Aorta (tissue), 5 donors: ENCODE measurements around the gene GRM5. TPM values are rescaled to one million over a fixed set of nuclear protein-coding genes. Genes with fewer than 3 reads are reported as not detected.
"Not testable (repeated sequence)": the region's sequence is repeated elsewhere in the genome, so short reads cannot be mapped to it uniquely, and the experiment has no call there.

Source experiments
- ATAC-seq: fragments of 200-7000 bp; cut with Tn5 transposase; one replicate; pipeline ENCODE4 v1.9.1; 2022; ENCODE audit warnings: moderate library complexity; ENCODE audit not compliant: low FRiP score
- DNase-seq, 2 donors: peaks; one replicate each; pipeline ENCODE4 v3.0.0-alpha.2; 2020
- H3K27ac ChIP-seq, 2 donors: one replicate each; pipeline ENCODE4 v1.5.1; 2013; ENCODE audit warnings: low read length in 2 of 2, mild to moderate bottlenecking in 2 of 2, moderate library complexity in 2 of 2, control low read depth in 1 of 2, inconsistent platforms in 1 of 2, low read depth in 1 of 2
- H3K27me3 ChIP-seq, 2 donors: one replicate each; pipeline ENCODE4 v1.6.1; 2013; ENCODE audit warnings: control low read depth in 1 of 2, low read length in 1 of 2, mild to moderate bottlenecking in 1 of 2, moderate library complexity in 1 of 2; ENCODE audit not compliant: insufficient read depth in 2 of 2, control insufficient read depth in 1 of 2
- H3K36me3 ChIP-seq, 2 donors: one replicate each; pipeline ENCODE4 v1.6.1; 2013; ENCODE audit warnings: control low read depth in 1 of 2, low read length in 1 of 2, mild to moderate bottlenecking in 1 of 2; ENCODE audit not compliant: insufficient read depth in 2 of 2, control insufficient read depth in 1 of 2
- H3K4me1 ChIP-seq, 2 donors: one replicate each; pipeline ENCODE4 v1.6.1; 2013; ENCODE audit warnings: low read length in 2 of 2, control low read depth in 1 of 2, mild to moderate bottlenecking in 1 of 2, moderate library complexity in 1 of 2; ENCODE audit not compliant: insufficient read depth in 2 of 2, control insufficient read depth in 1 of 2
- H3K4me3 ChIP-seq, 2 donors: one replicate each; pipeline ENCODE4 v1.5.1; 2013; ENCODE audit warnings: low read length in 2 of 2, control low read depth in 1 of 2, mild to moderate bottlenecking in 1 of 2
- H3K9me3 ChIP-seq: one replicate; pipeline ENCODE4 v1.6.1; 2013; ENCODE audit warnings: mild to moderate bottlenecking, low read length; ENCODE audit not compliant: control insufficient read depth
- WGBS, 2 donors: extraction: QIAGEN DNeasy Blood & Tissue Kit; methylation state at CpG; one replicate each; pipeline ENCODE4 v1.1.7; 2013; 5-methylcytosine and 5-hydroxymethylcytosine counted together
- intact Hi-C, 2 donors: fragments of 100-400 bp; cut with DNase I; formaldehyde crosslinking; loops; one replicate each; pipeline versions ENCODE4 v1.14.2 to v1.15.0; 2022
- polyA plus RNA-seq, 2 donors: library from polyadenylated mRNA; stranded (reverse); fragments of 200-250 nt; gene quantifications; one replicate each; pipeline ENCODE4 v1.2.3, GENCODE V29; 2013
- total RNA-seq, 2 donors: library from RNA; stranded (reverse); fragmentation: NEBNext Ultra II Directional; extraction: Animal tissue kit (Norgen Biotek cat#: 25700); gene quantifications; one replicate each; pipeline ENCODE4 v1.2.1, GENCODE V29; 2021
- donor health status: healthy with polysubstance abuse.
- donor health status: Bipolar disorder and iron deficiency.
- donor health status: DM: no; HTN: no; CAD: no.
- donor health status: DM: no; HTN: no; CAD: no.
- donor health status: DM: yes; HTN: yes; CAD: no.

GRM5 gene
- total and polyA plus RNA-seq, 4 donors = 0.31 to 4.3 (median 3.4) TPM; not detected in 1

GRCh38 chr11:88835709-88836108, 230.1 kb downstream of the GRM5 start:
- H3K4me3 ChIP-seq, H3K27ac ChIP-seq, DNase-seq, H3K9me3 ChIP-seq, H3K36me3 ChIP-seq, intact Hi-C loops, H3K27me3 ChIP-seq, ATAC-seq, H3K4me1 ChIP-seq: not testable (repeated sequence)
- 73 to 74% methylated on average over 2 of the region's 2 CpGs for WGBS, 2 donors

- no peaks in the 10 kb centered on the region for H3K4me1 ChIP-seq
- no peak overlapping the region for H3K27ac ChIP-seq
- no peak for ATAC-seq
- H3K36me3 ChIP-seq = no peaks in the 10 kb centered on the region
- no peaks in the 10 kb centered on the region for H3K9me3 ChIP-seq
- no peaks in the 10 kb centered on the region for H3K27me3 ChIP-seq
- intact Hi-C loops = no loop called here
- no peak overlapping the region for H3K4me3 ChIP-seq
- WGBS, 2 donors = 80 to 82% methylated on average over 3 of the region's 3 CpGs
- DNase-seq = peak in 1 of 2 donors; percentile 26
These were observed 234.4 kb downstream of the GRM5 start for GRCh38 chr11:88831303-88831890.

- no peaks in the 10 kb centered on the region for H3K36me3 ChIP-seq
- no peak overlapping the region for H3K27ac ChIP-seq
- DNase-seq (no peak), ATAC-seq (no peak)
- no peaks in the 10 kb centered on the region for H3K9me3 ChIP-seq
- WGBS, 2 donors = 4 to 15% methylated on average over 3 of the region's 3 CpGs
- no peak overlapping the region for H3K4me3 ChIP-seq
- intact Hi-C loops = no loop called here
- H3K4me1 ChIP-seq = no peaks in the 10 kb centered on the region
- no peaks in the 10 kb centered on the region for H3K27me3 ChIP-seq
These were observed 238.6 kb downstream of the GRM5 start for GRCh38 chr11:88827018-88827676.

GRCh38 chr11:88819616-88820015, 246.2 kb downstream of the GRM5 start:
- intact Hi-C loops = no loop called here
- no peaks in the 10 kb centered on the region for H3K9me3 ChIP-seq
- no peak overlapping the region for H3K27ac ChIP-seq
- no peaks in the 10 kb centered on the region for H3K36me3 ChIP-seq
- no peak overlapping the region for H3K4me3 ChIP-seq
- DNase-seq = no peak
- H3K4me1 ChIP-seq = no peaks in the 10 kb centered on the region
- WGBS, 2 donors = 82 to 85% methylated on average over 3 of the region's 3 CpGs
- H3K27me3 ChIP-seq = no peaks in the 10 kb centered on the region
- ATAC-seq = no peak

GRCh38 chr11:88818978-88819377, 246.8 kb downstream of the GRM5 start:
- H3K27ac ChIP-seq = no peak overlapping the region
- no peaks in the 10 kb centered on the region for H3K36me3 ChIP-seq
- intact Hi-C loops = no loop called here
- DNase-seq = no peak
- H3K4me1 ChIP-seq = no peaks in the 10 kb centered on the region
- no peaks in the 10 kb centered on the region for H3K9me3 ChIP-seq
- no peak for ATAC-seq
- no peaks in the 10 kb centered on the region for H3K27me3 ChIP-seq
- H3K4me3 ChIP-seq = no peak overlapping the region

GRCh38 chr11:88815505-88815904, 250.3 kb downstream of the GRM5 start:
- Histone ChIP-seq H3K36me3 (no peaks in the 10 kb centered on the region), H3K9me3 (no peaks in the 10 kb centered on the region), H3K27ac (no peak overlapping the region), H3K4me3 (no peak overlapping the region), H3K4me1 (no peaks in the 10 kb centered on the region), H3K27me3 (no peaks in the 10 kb centered on the region)
- no peak for DNase-seq
- no peak for ATAC-seq
- 46 to 47% methylated on average over 3 of the region's 3 CpGs for WGBS, 2 donors
- intact Hi-C loops = no loop called here

- Histone ChIP-seq H3K4me3 (no peak overlapping the region), H3K36me3 (no peaks in the 10 kb centered on the region), H3K9me3 (no peaks in the 10 kb centered on the region), H3K27ac (no peak overlapping the region), H3K4me1 (no peaks in the 10 kb centered on the region), H3K27me3 (no peaks in the 10 kb centered on the region)
- intact Hi-C loops = no loop called here
- DNase-seq (no peak), ATAC-seq (no peak)
- whole genome bisulfite sequencing, 2 donors = 0% methylated on average over 1 of the region's 1 CpG
These were observed 251.7 kb downstream of the GRM5 start for GRCh38 chr11:88814076-88814475.

- Histone ChIP-seq H3K4me1 (no peaks in the 10 kb centered on the region), H3K9me3 (no peaks in the 10 kb centered on the region), H3K27me3 (no peaks in the 10 kb centered on the region), H3K4me3 (no peak overlapping the region), H3K27ac (no peak overlapping the region), H3K36me3 (no peaks in the 10 kb centered on the region)
- DNase-seq = no peak
- WGBS, 2 donors = 45 to 53% methylated on average over 1 of the region's 1 CpG
- ATAC-seq = no peak
- intact Hi-C loops = no loop called here
These were observed 252.4 kb downstream of the GRM5 start for GRCh38 chr11:88813233-88813915.
